SK-N-SH (cell line): Measurements from ENCODE around the gene SLC1A2. TPM values are rescaled to one million over a fixed set of nuclear protein-coding genes. Genes with fewer than 3 reads are reported as not detected.

Experiments used
- CTCF ChIA-PET: fragments of 300-600, 350-600 bp; formaldehyde crosslinking; extraction: SDS; loops from one replicate; lab custom pipeline; 2021; lab: Yijun Ruan, JAX
- POLR2A ChIA-PET: fragments of 350-600 bp; sonication (Branson Sonifier 250); formaldehyde crosslinking; extraction: SDS; loops from one replicate; lab custom pipeline; 2020; ENCODE audit warnings: antibody characterized with exemption, inconsistent platforms; lab: Yijun Ruan, JAX
- DNase-seq: peaks from one replicate; pipeline ENCODE4 v3.0.0; 2012
- H2AFZ ChIP-seq: fragments of 200-600 bp; sonication (generic); 2 replicates; pipeline ENCODE4 v1.8.1; 2016; ENCODE audit warnings: antibody characterized with exemption, mild to moderate bottlenecking, low read depth
- H3F3A ChIP-seq: fragments of 200-600 bp; sonication (generic); replicated peaks from 2 replicates; pipeline ENCODE3; 2016; ENCODE audit warnings: antibody characterized with exemption, mild to moderate bottlenecking; ENCODE audit not compliant: insufficient read depth
- H3K27ac ChIP-seq, 2 experiments: fragments of 200-500 bp in 1 of 2; fragments of 200-600 bp in 1 of 2; sonication (Bioruptor generic) in 1 of 2; sonication (generic), shearing (Covaris generic) in 1 of 2; 2 replicates each; pipeline versions ENCODE4 v1.5.1 to v1.6.1; 2014 to 2016; ENCODE audit warnings: low read depth in 2 of 2, inconsistent platforms in 1 of 2, low read length in 1 of 2, mild to moderate bottlenecking in 1 of 2, mixed read lengths in 1 of 2
- H3K27me3 ChIP-seq: fragments of 200-600 bp; sonication (generic), shearing (Covaris generic); 2 replicates; pipeline ENCODE4 v1.6.1; 2016; ENCODE audit warnings: mixed run types; ENCODE audit not compliant: insufficient read depth
- H3K36me3 ChIP-seq, 2 experiments: fragments of 200-500 bp in 1 of 2; fragments of 200-600 bp in 1 of 2; sonication (Bioruptor generic) in 1 of 2; sonication (generic) in 1 of 2; replicated peaks in 1 of 2; 2 replicates each; pipeline versions ENCODE3 to v1.5.1; 2014 to 2016; ENCODE audit warnings: low read length in 1 of 2, mild to moderate bottlenecking in 1 of 2; ENCODE audit not compliant: insufficient read depth in 2 of 2, control insufficient read depth in 1 of 2
- H3K4me1 ChIP-seq, 2 experiments: fragments of 200-500 bp in 1 of 2; fragments of 200-600 bp in 1 of 2; sonication (Bioruptor generic) in 1 of 2; sonication (generic), shearing (Covaris generic) in 1 of 2; 2 replicates each; pipeline versions ENCODE4 v1.5.1 to v1.6.1; 2014 to 2016; ENCODE audit warnings: low read depth in 1 of 2, low read length in 1 of 2, mixed run types in 1 of 2; ENCODE audit not compliant: insufficient read depth in 2 of 2, control insufficient read depth in 1 of 2
- H3K4me2 ChIP-seq: fragments of 200-600 bp; sonication (generic), shearing (Covaris generic); 2 replicates; pipeline ENCODE4 v1.6.1; 2017; ENCODE audit warnings: mixed run types
- H3K4me3 ChIP-seq, 2 experiments: fragments of 200-500 bp in 1 of 2; fragments of 200-600 bp in 1 of 2; sonication (Bioruptor generic) in 1 of 2; sonication (generic), shearing (Covaris generic) in 1 of 2; 2 replicates each; pipeline versions ENCODE4 v1.5.1 to v1.8.1; 2014 to 2016; ENCODE audit warnings: low read depth in 2 of 2, inconsistent platforms in 1 of 2, low read length in 1 of 2, mild to moderate bottlenecking in 1 of 2, mixed read lengths in 1 of 2, moderate library complexity in 1 of 2
- H3K79me2 ChIP-seq: fragments of 200-600 bp; sonication (generic); 2 replicates; pipeline ENCODE4 v1.8.1; 2017; ENCODE audit warnings: mild to moderate bottlenecking; ENCODE audit not compliant: insufficient read depth
- H3K9ac ChIP-seq: fragments of 200-600 bp; sonication (generic); 2 replicates; pipeline ENCODE4 v1.6.1; 2017; ENCODE audit warnings: mixed run types
- H3K9me2 ChIP-seq: fragments of 200-600 bp; sonication (generic); 2 replicates; pipeline ENCODE4 v1.6.1; 2017; ENCODE audit warnings: mixed run types
- H3K9me3 ChIP-seq: fragments of 200-600 bp; sonication (generic); 2 replicates; pipeline ENCODE4 v1.6.1; 2017; ENCODE audit warnings: mixed run types, mild to moderate bottlenecking, moderate library complexity
- H4K20me1 ChIP-seq: fragments of 200-600 bp; sonication (generic); 2 replicates; pipeline ENCODE4 v1.6.1; 2017; ENCODE audit warnings: mild to moderate bottlenecking, mixed run types; ENCODE audit not compliant: insufficient read depth
- CTCF ChIP-seq: fragments of 200-600 bp; sonication (generic); IDR thresholded peaks from 2 replicates; pipeline ENCODE4 v1.6.1; 2017; ENCODE audit warnings: antibody characterized with exemption, mild to moderate bottlenecking, moderate library complexity
- EP300 ChIP-seq, 2 experiments: IDR thresholded peaks; 2 replicates each; pipeline versions ENCODE4 v1.4.0 to v1.6.1; 2012; ENCODE audit warnings: borderline replicate concordance in 1 of 2, low read depth in 1 of 2, low read length in 1 of 2
- EZH2phosphoT487 ChIP-seq: fragments of 200-600 bp; sonication (generic); IDR thresholded peaks from 2 replicates; pipeline ENCODE4 v1.6.1; 2017; ENCODE audit warnings: low read depth, mixed run types, mild to moderate bottlenecking, antibody characterized with exemption, moderate library complexity, borderline replicate concordance
- GABPA ChIP-seq: IDR thresholded peaks from 2 replicates; pipeline ENCODE4 v1.4.0; 2012; ENCODE audit warnings: low read depth, mild to moderate bottlenecking
- GATA2 ChIP-seq: sonication (generic); formaldehyde crosslinking; IDR thresholded peaks from 2 replicates; pipeline ENCODE4 v1.5.0; 2020; ENCODE audit warnings: mild to moderate bottlenecking, missing genetic modification reagents
- IRF3 ChIP-seq: fragments of 150-350 bp; IDR thresholded peaks from 2 replicates; pipeline ENCODE4 v1.6.1; 2016; ENCODE audit warnings: mild to moderate bottlenecking, low read depth, low read length
- JUND ChIP-seq: IDR thresholded peaks from 2 replicates; pipeline ENCODE4 v1.4.0; 2012
- MAX ChIP-seq: IDR thresholded peaks from 2 replicates; pipeline ENCODE4 v1.4.0; 2012; ENCODE audit warnings: low read depth
- MXI1 ChIP-seq: IDR thresholded peaks from 2 replicates; pipeline ENCODE4 v1.6.1; 2012; ENCODE audit warnings: mild to moderate bottlenecking, low read depth, low read length, improper control_type of control experiment
- NFIC ChIP-seq: IDR thresholded peaks from 2 replicates; pipeline ENCODE4 v1.4.0; 2012; ENCODE audit warnings: borderline replicate concordance
- NRF1 ChIP-seq: IDR thresholded peaks from 2 replicates; pipeline ENCODE4 v1.6.1; 2012; ENCODE audit warnings: low read depth, mild to moderate bottlenecking, low read length
- PBX3 ChIP-seq: IDR thresholded peaks from 2 replicates; pipeline ENCODE4; 2012
- POLR2AphosphoS5 ChIP-seq: IDR thresholded peaks from 2 replicates; pipeline ENCODE4 v1.6.1; 2012; ENCODE audit warnings: low read depth, low read length
- RAD21 ChIP-seq: IDR thresholded peaks from 2 replicates; pipeline ENCODE4 v1.6.1; 2012; ENCODE audit warnings: mild to moderate bottlenecking, low read length
- RCOR1 ChIP-seq: fragments of 150-350 bp; IDR thresholded peaks from 2 replicates; pipeline ENCODE4 v1.6.1; 2017; ENCODE audit warnings: antibody characterized with exemption, low read length
- RXRA ChIP-seq: IDR thresholded peaks from 2 replicates; pipeline ENCODE4 v1.4.0; 2012; ENCODE audit warnings: low read depth, mild to moderate bottlenecking, borderline replicate concordance
- SIN3A ChIP-seq: IDR thresholded peaks from 2 replicates; pipeline ENCODE4 v1.6.1; 2012; ENCODE audit warnings: low read depth, mild to moderate bottlenecking, low read length, moderate library complexity, borderline replicate concordance
- TCF12 ChIP-seq: IDR thresholded peaks from 2 replicates; pipeline ENCODE4 v1.4.0; 2012
- TEAD4 ChIP-seq: IDR thresholded peaks from 2 replicates; pipeline ENCODE4 v1.4.0; 2012; ENCODE audit warnings: mild to moderate bottlenecking, borderline replicate concordance; ENCODE audit not compliant: insufficient read depth
- USF1 ChIP-seq: IDR thresholded peaks from 2 replicates; pipeline ENCODE4 v1.4.0; 2012; ENCODE audit warnings: low read depth, borderline replicate concordance
- USF2 ChIP-seq: fragments of 150-350 bp; IDR thresholded peaks from 2 replicates; pipeline ENCODE4 v1.6.1; 2017; ENCODE audit warnings: antibody characterized with exemption, low read length, low read depth, borderline replicate concordance
- YY1 ChIP-seq: IDR thresholded peaks from 2 replicates; pipeline ENCODE4 v1.4.0; 2012; ENCODE audit warnings: low read depth, mild to moderate bottlenecking
- WGBS: methylation state at CpG from one replicate; pipeline ENCODE4 v1.1.6; 2017; ENCODE audit warnings: low lambda C conversion rate; 5-methylcytosine and 5-hydroxymethylcytosine counted together
- polyA plus RNA-seq, 3 experiments: library from polyadenylated mRNA; depleted of rRNA; stranded (reverse); fragments of >200 nt; gene quantifications; 2 replicates each; pipeline ENCODE4 v1.2.3, GENCODE V29; 2012

SLC1A2 gene
- polyA plus RNA-seq, 1 of the 3 experiments (the other 2 are of a cell fraction) = under 0.01 TPM

- CTCF ChIA-PET = no interaction called here
- WGBS = 96% methylated on average over 10 of the region's 10 CpGs
- DNase-seq = no peak
Observed at GRCh38 chr11:35348898-35349687, 70.3 kb downstream of the SLC1A2 start.

GRCh38 chr11:35347921-35348331, 71.4 kb downstream of the SLC1A2 start:
- Histone ChIP-seq H3K9me2 (no peaks in the 10 kb centered on the region), H3K4me3 (no peak overlapping the region), H3F3A (peaks cover 31% of the 10 kb centered on the region), H3K27me3 (no peaks in the 10 kb centered on the region), H3K27ac (peak overlapping the region in 1 of 2 experiments; percentile 63; a peak in 3 of 4 replicates), H3K4me1 (peaks cover 14 to 30% of the 10 kb centered on the region in 2 experiments; a peak in 3 of 4 replicates), H3K9me3 (no peaks in the 10 kb centered on the region), H3K36me3 (no peaks in the 10 kb centered on the region), H4K20me1 (no peaks in the 10 kb centered on the region), H3K79me2 (no peaks in the 10 kb centered on the region), H3K4me2 (no peak overlapping the region), H3K9ac (no peak overlapping the region), H2AFZ (no peak overlapping the region)
- WGBS = 83% methylated on average over 1 of the region's 1 CpG
- peak; percentile 71 for DNase-seq
- ChIA-PET CTCF (interaction anchor here (0.6 to 1.1 kb wide), 3 partner anchors 9 to 422 kb away, joined by 3 to 4 read pairs (median 3); no protein-coding TSS in a partner anchor), POLR2A (no interaction called here)
- TF ChIP-seq CTCF (no peak), JUND (peak; percentile 28; the same call in 1 of the 2 replicates), EP300 (IDR thresholded peaks at IDR 0.05; ENCODE audit: borderline replicate concordance in 1 of 2, low read depth in 1 of 2, low read length in 1 of 2) (peak; percentile 29 to 66; a peak in 2 of 4 replicates), POLR2AphosphoS5 (peak; percentile 79; the same call in 1 of the 2 replicates), RAD21 (no peak), MAX (peak; percentile 99), IRF3 (no peak), GABPA (no peak), PBX3 (peak; percentile 60), NFIC (peak; percentile 39; the same call in 1 of the 2 replicates), TCF12 (peak; percentile 99), TEAD4 (peak; percentile 75), YY1 (no peak; the same call in 1 of the 2 replicates), SIN3A (no peak), EZH2phosphoT487 (no peak), USF2 (no peak), USF1 (peak; percentile 36; the same call in 1 of the 2 replicates), RCOR1 (peak; percentile 96), MXI1 (peak; percentile 73; the same call in 1 of the 2 replicates)

More at GRCh38 chr11:35348898-35349687, 70.3 kb downstream of the SLC1A2 start:
- peaks cover 14 to 32% of the 10 kb centered on the region in 2 experiments; a peak in 3 of 4 replicates for H3K4me1 ChIP-seq
- no peaks in the 10 kb centered on the region for H3K27me3 ChIP-seq
- H3K9ac ChIP-seq = no peak overlapping the region
- H2AFZ ChIP-seq = no peak overlapping the region
- H3K4me3 ChIP-seq = no peak overlapping the region
- H3K36me3 ChIP-seq = no peaks in the 10 kb centered on the region
- H3K79me2 ChIP-seq = no peaks in the 10 kb centered on the region
- no peak overlapping the region for H3K4me2 ChIP-seq
- H3F3A ChIP-seq = peaks cover 32% of the 10 kb centered on the region
- TF ChIP-seq GATA2 (CRISPR knock-in tag) (no peak), GABPA (no peak), RXRA (no peak), NRF1 (no peak)
- no peaks in the 10 kb centered on the region for H3K9me2 ChIP-seq
- no peaks in the 10 kb centered on the region for H4K20me1 ChIP-seq
- no peak overlapping the region for H3K27ac ChIP-seq
- H3K9me3 ChIP-seq = no peaks in the 10 kb centered on the region
- POLR2A ChIA-PET = no interaction called here
